GM12878 (cell line): ENCODE data around the gene JOSD2.

Source experiments
- FOS ChIP-seq: IDR thresholded peaks from 3 replicates; pipeline ENCODE4 v1.6.1; 2011; ENCODE audit warnings: borderline replicate concordance; ENCODE audit not compliant: insufficient read length; ENCODE audit errors: extremely low read depth
- FOXM1 ChIP-seq: IDR thresholded peaks from 2 replicates; pipeline ENCODE4 v1.6.1; 2012; ENCODE audit warnings: low read depth, mild to moderate bottlenecking, inconsistent platforms, low read length, moderate library complexity
- NBN ChIP-seq: fragments of 450-650 bp; IDR thresholded peaks from 2 replicates; pipeline ENCODE4 v1.6.1; 2016
- POLR2AphosphoS5 ChIP-seq: IDR thresholded peaks from 2 replicates; pipeline ENCODE4 v1.6.1; 2011; ENCODE audit warnings: mild to moderate bottlenecking, low read length, inconsistent platforms
- TARDBP ChIP-seq: IDR thresholded peaks from 2 replicates; pipeline ENCODE4 v1.6.1; 2016; ENCODE audit warnings: borderline replicate concordance
- TF ChIP-seq, protein P1 (sequence below), 3 experiments: IDR thresholded peaks in 2 of 3; conservative IDR thresholded peaks in 1 of 3; 2 replicates each; pipeline ENCODE4 v1.5.1; 2011; ENCODE audit warnings: low read depth in 3 of 3, low read length in 3 of 3, mild to moderate bottlenecking in 3 of 3, control low read depth in 2 of 3, moderate library complexity in 2 of 3, inconsistent platforms in 1 of 3, mixed read lengths in 1 of 3; ENCODE audit not compliant: control insufficient read depth in 2 of 3, insufficient read depth in 1 of 3; ENCODE audit errors: extremely low read depth in 1 of 3
- TF ChIP-seq, protein P2 (sequence below): IDR thresholded peaks from 2 replicates; pipeline ENCODE4 v1.6.1; 2012; ENCODE audit warnings: low read depth, low read length, improper control_type of control experiment
- TF ChIP-seq, protein P3 (sequence below): IDR thresholded peaks from 2 replicates; pipeline ENCODE4 v1.6.1; 2012; ENCODE audit warnings: mild to moderate bottlenecking, low read depth, low read length
- TF ChIP-seq, protein P4 (sequence below): IDR thresholded peaks from 2 replicates; pipeline ENCODE4 v1.6.1; 2012; ENCODE audit warnings: improper control_type of control experiment, low read depth, low read length; ENCODE audit not compliant: insufficient replicate concordance

DNA sequence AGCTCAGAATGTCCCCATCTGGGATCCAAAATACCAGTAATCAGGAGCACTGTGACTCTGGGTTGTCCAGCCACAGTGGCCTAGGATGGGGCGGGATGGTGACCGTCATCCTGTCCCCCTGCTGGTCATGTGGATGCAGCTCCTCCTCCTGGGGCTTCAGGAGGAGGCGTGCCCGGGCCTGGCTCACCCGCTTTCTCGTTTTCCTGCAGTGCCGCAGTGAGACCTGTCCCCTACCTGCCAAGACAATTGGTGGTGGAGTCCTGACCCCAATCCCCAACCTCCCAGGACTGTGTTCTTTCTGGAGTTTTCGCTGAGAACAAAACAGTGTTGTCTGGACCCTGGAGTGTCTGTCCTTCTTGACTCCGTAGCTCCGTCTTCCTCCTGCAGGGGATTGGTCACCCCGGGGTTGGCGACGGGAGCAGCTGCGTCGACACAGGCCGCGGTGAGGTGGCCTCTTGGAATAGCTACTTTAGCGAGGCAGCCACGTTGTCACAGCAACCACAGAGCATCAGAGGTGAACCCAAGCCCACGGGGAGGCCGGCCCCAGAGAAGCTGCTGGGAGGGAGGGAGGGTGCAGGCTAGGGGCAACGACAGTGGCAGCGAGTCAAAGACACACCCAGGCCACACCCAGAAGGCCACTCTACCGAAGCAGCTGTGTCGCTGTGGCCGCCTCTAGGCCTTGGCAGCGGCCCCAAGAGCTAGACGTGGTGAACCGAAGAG, 44.8 kb downstream of the JOSD2 start:
- TF ChIP-seq TARDBP = no peak
- TF ChIP-seq, protein P1, sequence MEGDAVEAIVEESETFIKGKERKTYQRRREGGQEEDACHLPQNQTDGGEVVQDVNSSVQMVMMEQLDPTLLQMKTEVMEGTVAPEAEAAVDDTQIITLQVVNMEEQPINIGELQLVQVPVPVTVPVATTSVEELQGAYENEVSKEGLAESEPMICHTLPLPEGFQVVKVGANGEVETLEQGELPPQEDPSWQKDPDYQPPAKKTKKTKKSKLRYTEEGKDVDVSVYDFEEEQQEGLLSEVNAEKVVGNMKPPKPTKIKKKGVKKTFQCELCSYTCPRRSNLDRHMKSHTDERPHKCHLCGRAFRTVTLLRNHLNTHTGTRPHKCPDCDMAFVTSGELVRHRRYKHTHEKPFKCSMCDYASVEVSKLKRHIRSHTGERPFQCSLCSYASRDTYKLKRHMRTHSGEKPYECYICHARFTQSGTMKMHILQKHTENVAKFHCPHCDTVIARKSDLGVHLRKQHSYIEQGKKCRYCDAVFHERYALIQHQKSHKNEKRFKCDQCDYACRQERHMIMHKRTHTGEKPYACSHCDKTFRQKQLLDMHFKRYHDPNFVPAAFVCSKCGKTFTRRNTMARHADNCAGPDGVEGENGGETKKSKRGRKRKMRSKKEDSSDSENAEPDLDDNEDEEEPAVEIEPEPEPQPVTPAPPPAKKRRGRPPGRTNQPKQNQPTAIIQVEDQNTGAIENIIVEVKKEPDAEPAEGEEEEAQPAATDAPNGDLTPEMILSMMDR (IDR thresholded peaks at IDR 0.05 in 2 of 3, conservative IDR thresholded peaks at IDR 0.05 in 1 of 3; ENCODE audit: control insufficient read depth in 2 of 3, extremely low read depth in 1 of 3, insufficient read depth in 1 of 3, low read depth in 3 of 3, low read length in 3 of 3) = no peak
- TF ChIP-seq POLR2AphosphoS5 = no peak
- TF ChIP-seq, protein P2, sequence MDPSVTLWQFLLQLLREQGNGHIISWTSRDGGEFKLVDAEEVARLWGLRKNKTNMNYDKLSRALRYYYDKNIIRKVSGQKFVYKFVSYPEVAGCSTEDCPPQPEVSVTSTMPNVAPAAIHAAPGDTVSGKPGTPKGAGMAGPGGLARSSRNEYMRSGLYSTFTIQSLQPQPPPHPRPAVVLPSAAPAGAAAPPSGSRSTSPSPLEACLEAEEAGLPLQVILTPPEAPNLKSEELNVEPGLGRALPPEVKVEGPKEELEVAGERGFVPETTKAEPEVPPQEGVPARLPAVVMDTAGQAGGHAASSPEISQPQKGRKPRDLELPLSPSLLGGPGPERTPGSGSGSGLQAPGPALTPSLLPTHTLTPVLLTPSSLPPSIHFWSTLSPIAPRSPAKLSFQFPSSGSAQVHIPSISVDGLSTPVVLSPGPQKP = no peak
- no peak for TF ChIP-seq FOS
- TF ChIP-seq FOXM1 = no peak
- no peak for TF ChIP-seq NBN
- TF ChIP-seq, protein P3, sequence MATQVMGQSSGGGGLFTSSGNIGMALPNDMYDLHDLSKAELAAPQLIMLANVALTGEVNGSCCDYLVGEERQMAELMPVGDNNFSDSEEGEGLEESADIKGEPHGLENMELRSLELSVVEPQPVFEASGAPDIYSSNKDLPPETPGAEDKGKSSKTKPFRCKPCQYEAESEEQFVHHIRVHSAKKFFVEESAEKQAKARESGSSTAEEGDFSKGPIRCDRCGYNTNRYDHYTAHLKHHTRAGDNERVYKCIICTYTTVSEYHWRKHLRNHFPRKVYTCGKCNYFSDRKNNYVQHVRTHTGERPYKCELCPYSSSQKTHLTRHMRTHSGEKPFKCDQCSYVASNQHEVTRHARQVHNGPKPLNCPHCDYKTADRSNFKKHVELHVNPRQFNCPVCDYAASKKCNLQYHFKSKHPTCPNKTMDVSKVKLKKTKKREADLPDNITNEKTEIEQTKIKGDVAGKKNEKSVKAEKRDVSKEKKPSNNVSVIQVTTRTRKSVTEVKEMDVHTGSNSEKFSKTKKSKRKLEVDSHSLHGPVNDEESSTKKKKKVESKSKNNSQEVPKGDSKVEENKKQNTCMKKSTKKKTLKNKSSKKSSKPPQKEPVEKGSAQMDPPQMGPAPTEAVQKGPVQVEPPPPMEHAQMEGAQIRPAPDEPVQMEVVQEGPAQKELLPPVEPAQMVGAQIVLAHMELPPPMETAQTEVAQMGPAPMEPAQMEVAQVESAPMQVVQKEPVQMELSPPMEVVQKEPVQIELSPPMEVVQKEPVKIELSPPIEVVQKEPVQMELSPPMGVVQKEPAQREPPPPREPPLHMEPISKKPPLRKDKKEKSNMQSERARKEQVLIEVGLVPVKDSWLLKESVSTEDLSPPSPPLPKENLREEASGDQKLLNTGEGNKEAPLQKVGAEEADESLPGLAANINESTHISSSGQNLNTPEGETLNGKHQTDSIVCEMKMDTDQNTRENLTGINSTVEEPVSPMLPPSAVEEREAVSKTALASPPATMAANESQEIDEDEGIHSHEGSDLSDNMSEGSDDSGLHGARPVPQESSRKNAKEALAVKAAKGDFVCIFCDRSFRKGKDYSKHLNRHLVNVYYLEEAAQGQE = no peak
- TF ChIP-seq, protein P4, sequence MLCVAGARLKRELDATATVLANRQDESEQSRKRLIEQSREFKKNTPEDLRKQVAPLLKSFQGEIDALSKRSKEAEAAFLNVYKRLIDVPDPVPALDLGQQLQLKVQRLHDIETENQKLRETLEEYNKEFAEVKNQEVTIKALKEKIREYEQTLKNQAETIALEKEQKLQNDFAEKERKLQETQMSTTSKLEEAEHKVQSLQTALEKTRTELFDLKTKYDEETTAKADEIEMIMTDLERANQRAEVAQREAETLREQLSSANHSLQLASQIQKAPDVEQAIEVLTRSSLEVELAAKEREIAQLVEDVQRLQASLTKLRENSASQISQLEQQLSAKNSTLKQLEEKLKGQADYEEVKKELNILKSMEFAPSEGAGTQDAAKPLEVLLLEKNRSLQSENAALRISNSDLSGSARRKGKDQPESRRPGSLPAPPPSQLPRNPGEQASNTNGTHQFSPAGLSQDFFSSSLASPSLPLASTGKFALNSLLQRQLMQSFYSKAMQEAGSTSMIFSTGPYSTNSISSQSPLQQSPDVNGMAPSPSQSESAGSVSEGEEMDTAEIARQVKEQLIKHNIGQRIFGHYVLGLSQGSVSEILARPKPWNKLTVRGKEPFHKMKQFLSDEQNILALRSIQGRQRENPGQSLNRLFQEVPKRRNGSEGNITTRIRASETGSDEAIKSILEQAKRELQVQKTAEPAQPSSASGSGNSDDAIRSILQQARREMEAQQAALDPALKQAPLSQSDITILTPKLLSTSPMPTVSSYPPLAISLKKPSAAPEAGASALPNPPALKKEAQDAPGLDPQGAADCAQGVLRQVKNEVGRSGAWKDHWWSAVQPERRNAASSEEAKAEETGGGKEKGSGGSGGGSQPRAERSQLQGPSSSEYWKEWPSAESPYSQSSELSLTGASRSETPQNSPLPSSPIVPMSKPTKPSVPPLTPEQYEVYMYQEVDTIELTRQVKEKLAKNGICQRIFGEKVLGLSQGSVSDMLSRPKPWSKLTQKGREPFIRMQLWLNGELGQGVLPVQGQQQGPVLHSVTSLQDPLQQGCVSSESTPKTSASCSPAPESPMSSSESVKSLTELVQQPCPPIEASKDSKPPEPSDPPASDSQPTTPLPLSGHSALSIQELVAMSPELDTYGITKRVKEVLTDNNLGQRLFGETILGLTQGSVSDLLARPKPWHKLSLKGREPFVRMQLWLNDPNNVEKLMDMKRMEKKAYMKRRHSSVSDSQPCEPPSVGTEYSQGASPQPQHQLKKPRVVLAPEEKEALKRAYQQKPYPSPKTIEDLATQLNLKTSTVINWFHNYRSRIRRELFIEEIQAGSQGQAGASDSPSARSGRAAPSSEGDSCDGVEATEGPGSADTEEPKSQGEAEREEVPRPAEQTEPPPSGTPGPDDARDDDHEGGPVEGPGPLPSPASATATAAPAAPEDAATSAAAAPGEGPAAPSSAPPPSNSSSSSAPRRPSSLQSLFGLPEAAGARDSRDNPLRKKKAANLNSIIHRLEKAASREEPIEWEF = no peak
